Stimulated activated CD8-positive, alpha-beta memory T cell treated with anti-CD3 and anti-CD28 coated beads, Interleukin-7, amount 100 ng/mL, for 1 hour (primary cell): ENCODE data around the gene TMEM204.

Source experiments
- DNase-seq, 2 donors: peaks; one replicate each; pipeline ENCODE4 v3.0.0-alpha.2; 2020; ENCODE audit warnings: low read depth in 2 of 2

The TMEM204 gene

GRCh38 chr16:1499756-1500464 lies 33.6 kb upstream of the TMEM204 start:
- no peak for DNase-seq

- DNase-seq: no peak
Measured at GRCh38 chr16:1500465-1501150, 32.9 kb upstream of the TMEM204 start.

DNA sequence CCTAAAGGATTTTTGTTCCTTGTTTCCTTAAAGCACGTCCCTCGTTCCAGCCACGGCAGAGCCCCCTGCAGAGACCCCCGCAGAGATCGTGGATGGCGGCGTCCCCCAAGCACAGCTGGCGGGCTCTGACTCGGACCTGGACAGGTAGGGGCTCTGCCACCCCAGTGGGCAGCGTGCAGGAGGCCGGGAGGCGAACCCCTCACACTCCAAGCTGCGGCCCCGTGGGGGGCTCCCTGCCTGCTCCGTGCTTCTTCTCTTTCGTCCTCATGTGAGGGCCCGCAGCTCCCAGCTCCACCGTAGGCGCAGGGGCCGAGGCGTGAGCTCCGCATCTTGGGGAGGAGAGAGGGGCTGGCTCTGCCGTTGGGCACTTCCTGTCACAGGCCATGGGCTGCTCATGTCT lies 31.8 kb upstream of the TMEM204 start:
- no peak for DNase-seq

- DNase-seq: no peak
Measured at GRCh38 chr16:1502092-1503004, 31.1 kb upstream of the TMEM204 start.

DNA sequence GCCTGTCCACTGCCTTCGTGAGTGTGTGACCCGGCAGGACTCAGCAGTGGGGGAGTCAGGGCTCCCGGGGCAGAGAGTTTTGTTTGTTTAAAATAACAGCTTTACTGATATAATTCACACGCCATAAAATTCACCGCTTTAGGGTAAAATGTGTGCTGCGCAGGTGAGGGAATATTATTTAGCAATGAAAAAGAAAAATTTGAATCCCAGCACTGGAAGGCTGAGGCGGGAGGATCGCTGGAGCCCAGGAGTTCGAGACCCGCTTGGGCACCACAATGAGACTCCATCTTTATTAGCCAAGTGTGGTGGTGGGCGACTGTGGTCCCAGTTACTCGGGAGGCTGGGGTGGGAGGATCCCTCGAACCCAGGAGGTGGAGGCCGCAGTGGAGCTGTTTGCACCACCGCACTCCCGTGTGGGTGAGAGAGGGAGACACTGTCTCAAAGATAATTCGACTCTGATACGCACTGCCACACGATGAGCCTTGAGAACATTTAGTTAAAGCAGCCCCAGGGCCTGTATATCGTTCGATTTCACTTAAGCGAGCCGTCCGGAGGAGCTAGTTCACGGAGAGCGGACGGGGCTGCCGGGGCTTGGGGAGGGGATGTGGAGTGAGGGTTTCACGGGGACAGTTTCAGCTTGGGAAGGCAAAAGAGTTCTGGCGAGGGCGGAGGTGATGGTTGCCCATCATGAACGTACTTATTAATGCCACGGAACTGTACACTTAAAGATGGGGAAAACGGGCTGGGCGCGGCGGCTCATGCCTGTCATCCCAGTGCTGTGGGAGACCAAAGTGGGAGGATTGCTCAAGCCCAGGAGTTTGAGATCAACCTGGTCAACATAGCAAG lies 30.1 kb upstream of the TMEM204 start:
- no peak for DNase-seq

GRCh38 chr16:1505073-1505844 lies 28.2 kb upstream of the TMEM204 start:
- no peak for DNase-seq

GRCh38 chr16:1505912-1506311 lies 27.6 kb upstream of the TMEM204 start:
- DNase-seq: no peak

DNA sequence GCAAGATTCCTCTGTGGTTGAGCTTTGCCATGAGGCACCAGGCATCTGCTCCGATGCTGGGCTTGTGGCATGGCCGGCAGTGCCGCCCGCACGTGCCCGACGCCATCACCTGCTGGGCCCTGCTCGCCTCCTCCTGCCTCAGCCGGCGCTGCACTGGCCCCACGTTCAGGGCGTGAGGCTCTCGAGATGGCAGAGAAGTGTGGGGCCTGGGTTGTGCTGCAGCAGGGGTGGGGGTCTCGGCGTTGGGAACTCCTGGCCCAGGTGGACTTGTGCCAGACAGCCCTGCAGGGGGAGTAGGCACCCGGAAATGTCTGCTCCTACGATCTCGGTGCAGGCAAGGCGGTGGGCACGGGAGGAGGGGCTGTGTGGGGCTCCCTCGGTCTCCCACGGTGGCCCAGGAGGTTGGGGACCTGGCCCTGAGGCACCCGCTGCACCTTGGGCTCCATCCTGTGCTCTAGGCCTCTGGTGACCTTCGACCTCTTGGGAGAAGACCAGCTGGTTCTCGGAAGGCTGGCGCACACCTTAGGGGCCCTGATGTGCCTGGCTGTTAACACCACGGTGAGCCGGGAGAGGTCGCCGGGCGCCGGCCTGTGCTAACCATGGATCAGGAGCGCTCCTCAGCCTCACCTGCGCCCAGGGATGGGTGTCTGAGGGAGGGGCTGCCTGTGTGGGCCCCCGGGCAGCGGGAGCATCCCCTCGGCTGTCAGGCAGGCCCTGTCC lies 26.8 kb upstream of the TMEM204 start:
- no peak for DNase-seq

DNA sequence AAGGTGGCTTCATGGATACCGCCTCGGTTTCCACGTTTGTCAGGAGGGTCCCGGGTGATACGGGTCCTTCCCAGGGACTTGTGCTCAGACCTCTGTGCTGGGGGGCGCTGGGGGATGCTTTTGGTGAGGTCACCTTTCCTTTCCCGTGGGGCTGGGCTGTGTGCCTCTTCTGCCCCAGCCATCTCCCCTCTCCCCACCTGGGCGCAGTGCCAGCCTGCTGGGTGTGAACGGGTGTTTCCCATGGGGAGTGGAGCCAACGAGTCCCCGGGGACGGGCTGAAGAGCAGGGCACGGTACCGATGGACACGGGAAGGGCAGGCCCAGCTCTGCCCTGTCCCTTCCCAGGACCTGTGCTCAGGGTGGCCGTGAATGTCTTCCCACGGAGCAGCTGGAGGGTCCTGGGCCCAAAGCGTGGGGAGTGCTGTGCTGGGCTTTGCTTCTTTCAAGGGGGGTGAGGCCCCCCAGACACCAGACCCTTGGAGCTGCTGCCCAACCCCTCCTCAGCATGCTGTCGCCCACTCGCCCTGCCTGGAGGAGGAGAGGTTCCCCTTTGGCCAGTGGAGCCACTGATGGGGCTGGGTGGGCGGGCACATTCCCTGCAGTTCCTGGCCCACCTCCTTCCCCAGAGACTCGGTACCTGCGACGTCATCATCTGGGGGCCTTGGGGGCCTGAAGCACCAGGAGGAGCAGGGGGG lies 24.8 kb upstream of the TMEM204 start:
- DNase-seq: no peak

GRCh38 chr16:1509307-1510221 lies 23.9 kb upstream of the TMEM204 start:
- DNase-seq: no peak

DNA sequence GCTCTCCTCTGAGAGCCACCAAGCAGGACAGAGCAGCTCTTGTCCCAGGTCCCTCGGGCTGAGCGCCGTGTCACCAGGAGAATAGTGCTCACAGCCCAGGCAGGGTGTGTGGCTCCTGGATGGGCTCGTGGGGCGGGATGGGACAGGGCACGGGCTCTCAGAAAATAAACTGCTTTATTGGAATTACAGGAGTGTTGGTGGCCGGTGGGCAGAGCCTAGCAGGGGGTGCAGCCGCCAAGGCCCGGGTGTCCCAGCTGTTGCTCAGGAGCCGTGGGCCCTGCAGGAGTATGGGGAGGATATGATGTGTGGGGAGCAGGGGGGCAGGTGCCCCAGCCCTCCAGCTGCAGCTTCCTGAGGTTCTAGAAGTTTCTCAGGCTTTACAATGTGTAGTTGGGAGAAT lies 23.2 kb upstream of the TMEM204 start:
- no peak for DNase-seq

DNA sequence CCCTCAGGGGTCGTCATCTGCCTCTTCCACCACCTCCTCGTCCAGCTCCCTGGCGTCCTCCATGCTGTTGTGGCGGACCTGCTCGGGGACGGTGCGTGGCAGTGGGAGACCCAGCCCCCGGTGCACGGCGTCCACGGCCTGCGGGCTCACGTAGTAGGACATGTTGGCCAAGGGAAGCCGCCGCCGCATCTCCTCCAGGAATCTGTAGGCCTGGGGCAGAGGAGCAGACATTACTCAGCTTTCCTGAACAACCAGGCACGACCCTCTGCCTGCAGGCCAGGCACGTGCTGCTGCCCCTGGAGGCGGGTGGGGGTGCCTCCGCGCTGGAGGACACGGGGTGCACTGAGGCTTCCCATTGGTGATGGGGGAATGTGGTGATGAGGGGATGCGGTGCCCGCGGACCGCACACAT lies 22.5 kb upstream of the TMEM204 start:
- DNase-seq: no peak

DNA sequence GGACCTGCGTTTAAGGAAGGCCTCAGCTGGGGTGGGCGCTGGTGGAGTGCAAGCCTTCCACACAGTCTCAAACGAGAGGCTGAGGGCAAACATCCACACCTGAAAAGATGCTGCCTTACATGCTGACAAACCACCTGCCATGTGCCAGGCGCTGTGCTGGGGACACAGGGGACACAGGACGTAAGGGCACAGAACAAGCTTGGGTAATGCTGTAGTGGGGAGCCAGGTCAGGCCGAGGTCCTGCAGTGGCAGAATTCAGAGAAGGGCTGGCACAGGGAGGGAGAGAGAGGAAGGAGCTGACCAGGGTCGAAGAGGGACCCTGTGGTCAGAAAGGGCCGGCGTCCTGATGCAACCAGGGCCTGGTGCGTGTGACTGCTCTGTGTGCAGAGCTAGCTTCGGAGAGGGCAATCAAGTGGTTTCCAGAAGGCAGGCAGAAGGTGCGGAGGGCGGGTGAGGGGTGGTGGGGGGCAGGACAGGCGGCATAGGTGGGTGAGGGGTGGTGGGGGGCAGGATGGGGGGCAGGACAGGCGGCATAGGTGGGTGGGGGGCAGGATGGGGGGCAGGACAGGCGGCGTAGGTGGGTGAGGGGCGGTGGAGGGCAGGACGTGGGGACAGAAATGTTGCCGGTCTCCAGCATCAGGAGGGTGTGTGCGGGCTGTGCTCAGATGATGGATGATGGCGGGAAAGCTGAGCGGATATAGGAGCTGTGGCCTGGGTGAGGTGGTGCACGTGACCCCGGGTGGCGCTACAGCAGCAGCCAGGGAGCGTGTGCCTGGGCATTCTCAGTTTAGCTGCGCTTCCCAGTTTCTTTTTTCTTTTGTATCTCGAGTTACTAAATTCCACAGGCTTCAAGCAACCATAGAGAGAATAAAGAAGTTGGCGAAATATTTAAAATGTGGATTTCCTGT lies 21.6 kb upstream of the TMEM204 start:
- no peak for DNase-seq

- no peak for DNase-seq
Measured at GRCh38 chr16:1512774-1513173, 20.7 kb upstream of the TMEM204 start.

DNA sequence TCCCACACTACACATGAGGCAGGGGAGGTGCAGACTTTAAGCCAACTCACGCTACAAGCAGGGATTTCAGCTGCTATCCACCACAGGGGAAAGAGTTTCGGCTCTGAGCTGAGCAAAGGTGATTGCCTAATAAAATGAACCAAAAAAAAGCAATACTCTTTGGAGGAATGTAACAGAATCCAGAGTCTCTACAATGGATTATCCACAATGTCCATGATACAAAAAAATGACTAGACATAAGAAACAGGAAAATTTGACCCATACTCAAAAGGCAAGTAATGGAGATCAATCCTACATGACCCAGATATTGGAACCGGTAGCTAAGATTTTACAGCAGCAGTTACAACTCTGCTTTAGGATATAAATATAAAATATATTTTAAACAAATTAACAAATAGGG lies 19.0 kb upstream of the TMEM204 start:
- no peak for DNase-seq

DNA sequence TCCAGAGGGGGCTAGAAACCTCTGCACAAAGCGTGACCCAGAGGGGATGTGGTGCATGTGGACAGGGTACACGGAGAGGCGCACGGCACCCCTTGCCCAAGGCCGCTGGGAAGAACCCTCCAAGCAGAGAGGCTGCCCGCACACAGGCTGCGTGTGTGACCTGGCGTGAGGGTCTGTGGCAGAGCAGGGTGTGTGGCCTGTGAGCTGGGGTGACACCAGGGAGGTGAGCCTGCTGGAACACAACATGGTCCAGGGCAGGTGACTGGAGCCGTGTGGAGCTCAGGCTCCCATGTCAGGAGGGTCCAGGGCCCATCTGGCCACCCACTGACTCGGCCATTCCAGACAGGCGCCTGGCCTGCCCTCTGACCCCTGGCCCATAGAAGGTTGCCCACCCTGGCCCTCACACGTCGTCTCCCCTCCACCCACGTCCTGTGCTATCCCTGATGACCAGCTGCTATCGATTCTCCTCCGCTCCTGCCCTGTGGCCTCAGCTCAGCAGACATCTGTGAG lies 14.8 kb upstream of the TMEM204 start:
- DNase-seq: no peak

DNA sequence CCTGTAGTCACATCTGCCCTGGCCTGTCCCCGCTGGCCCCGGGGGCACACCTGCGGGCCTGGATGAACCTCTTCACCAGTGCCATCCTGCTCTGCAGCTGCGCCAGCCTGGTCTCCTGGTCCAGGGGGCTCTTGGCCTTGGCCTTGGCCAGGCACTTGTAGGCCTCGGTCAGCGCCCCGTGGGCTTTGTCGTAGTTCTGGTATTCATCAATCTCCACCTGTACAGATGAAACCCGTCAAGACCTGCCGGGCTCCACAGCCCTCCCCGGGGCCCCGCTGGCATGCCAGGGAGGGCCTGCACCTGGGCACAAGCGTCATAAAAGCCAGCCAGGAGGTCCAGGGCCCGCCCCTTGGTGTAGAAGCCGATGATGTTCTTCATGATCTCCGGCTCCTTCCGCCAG lies 13.6 kb upstream of the TMEM204 start:
- no peak for DNase-seq
